Measurements from ENCODE around the gene MESP1.

The MESP1 gene

GRCh38 chr15:89750560-89751542 is at the start of gene MESP1:
MESP1 (minus strand) TSS chr15:89751249; CDS start chr15:89751231, 18 bp downstream.
- no peak for TF ChIP-seq GATA2 (IDR thresholded peaks at IDR 0.05; ENCODE audit: low read depth, low read length)
- TF ChIP-seq GATA3 (IDR thresholded peaks at IDR 0.05; ENCODE audit: low read depth, low read length): no peak

DNA sequence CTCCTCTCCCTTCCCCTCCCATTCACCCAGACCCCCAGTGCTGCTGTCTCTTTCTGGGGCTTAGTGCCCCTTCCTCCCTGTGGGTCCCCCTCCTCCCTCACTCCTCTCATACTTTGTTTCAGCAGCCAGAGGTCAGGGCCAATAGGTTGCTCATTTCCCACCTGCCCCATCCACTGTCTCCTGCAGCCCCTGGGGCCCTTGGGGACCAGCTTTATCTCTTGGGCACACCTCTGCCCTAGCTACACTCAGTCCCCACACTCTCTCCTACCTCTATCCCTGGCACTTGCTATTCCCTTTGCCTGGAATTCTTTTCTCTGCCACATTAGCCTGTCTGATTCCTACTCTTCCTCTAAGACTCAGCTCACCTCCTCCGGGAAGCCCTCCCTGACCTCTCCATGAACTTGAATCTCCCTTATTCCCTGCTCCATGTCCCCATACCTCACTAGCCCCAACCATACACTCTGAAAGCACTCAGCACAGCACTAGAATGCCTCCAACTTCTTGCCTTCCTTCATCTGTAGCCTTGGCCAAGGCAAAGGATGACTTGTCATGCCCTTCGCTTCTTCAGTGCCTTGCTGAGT is 49.0 kb upstream of the MESP1 start:
- TF ChIP-seq GATA3 (IDR thresholded peaks at IDR 0.05; ENCODE audit: low read depth, low read length) (no peak), GATA2 (IDR thresholded peaks at IDR 0.05; ENCODE audit: low read depth, low read length) (no peak)

DNA sequence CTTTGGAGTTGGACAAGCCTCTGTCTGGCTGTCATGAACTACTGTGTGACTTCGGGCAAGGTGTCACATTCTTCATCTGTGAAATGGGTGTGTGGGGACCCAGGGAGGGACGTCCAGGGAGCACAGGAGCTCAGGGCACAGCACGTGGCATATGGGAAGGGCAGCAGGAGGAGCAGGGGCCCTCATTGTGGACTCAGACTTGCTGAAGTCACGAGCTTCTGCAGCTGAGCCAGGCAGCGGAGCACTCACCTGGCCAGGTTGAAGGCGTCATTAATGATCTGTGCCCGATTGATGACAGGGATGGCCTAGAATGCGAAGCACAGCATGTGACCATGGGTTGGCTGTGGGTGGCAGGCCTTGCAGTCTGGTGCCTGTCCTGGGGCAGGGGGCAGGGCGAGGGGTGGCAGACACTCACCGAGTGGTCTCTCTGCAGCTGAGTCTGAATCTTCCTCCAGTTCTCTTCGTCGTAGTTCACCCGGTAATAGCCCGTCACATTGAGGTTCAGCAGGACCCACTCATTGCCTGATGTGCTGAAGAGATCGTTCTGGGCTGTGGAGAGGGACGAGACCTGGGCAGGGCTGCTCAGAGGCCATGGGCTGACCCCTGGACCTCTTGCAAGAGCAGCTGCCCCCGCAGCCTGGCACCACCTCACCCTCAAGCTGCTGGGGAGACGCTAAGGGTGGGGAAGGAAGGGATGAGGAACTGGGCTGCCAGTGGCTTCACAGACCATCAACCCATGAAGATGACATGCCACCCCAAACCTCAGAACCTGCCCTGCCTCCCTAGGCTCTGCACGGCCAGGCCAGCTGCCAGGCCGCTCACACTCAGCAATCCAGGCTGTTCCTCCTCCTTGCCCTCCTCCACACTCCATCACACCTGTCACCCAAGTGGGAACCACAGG is 48.2 kb upstream of the MESP1 start:
- TF ChIP-seq GATA3 (IDR thresholded peaks at IDR 0.05; ENCODE audit: low read depth, low read length) (no peak), GATA2 (IDR thresholded peaks at IDR 0.05; ENCODE audit: low read depth, low read length) (no peak)

GRCh38 chr15:89797678-89798201 is 46.7 kb upstream of the MESP1 start:
- no peak for TF ChIP-seq GATA2 (IDR thresholded peaks at IDR 0.05; ENCODE audit: low read depth, low read length)
- TF ChIP-seq GATA3 (IDR thresholded peaks at IDR 0.05; ENCODE audit: low read depth, low read length): no peak

GRCh38 chr15:89795996-89796395 is 44.9 kb upstream of the MESP1 start:
- TF ChIP-seq GATA3 (IDR thresholded peaks at IDR 0.05; ENCODE audit: low read depth, low read length) (no peak), GATA2 (IDR thresholded peaks at IDR 0.05; ENCODE audit: low read depth, low read length) (no peak)

DNA sequence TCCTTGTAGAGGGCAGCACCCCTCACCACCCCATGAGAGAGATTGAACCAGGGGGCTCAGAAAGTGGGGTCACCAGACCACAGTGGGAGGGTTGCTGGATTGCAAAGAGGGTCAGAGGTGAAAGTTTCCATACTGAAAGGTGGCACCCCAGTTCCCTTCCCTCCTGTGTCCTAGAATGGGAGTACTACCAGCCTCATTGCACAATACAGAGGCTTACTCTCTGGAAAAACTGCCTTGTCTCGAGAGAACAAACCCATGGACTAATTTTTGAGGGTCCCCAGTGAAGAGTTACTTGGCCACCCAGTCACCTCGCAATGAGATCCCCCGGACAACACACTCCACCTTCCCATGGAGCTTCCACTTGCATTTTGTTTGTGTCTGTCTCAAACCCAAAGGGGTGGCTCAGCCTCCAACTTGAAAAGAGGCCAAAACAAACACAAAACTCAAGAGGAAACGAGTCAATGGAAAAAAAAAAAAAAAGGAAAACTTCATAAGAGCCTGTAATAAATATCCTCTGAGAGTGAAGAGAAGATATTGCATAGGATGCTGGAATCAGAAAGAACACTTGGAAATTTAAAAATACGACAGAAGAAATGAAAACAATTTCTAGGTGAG is 43.7 kb upstream of the MESP1 start:
- TF ChIP-seq GATA2 (IDR thresholded peaks at IDR 0.05; ENCODE audit: low read depth, low read length): no peak
- no peak for TF ChIP-seq GATA3 (IDR thresholded peaks at IDR 0.05; ENCODE audit: low read depth, low read length)

DNA sequence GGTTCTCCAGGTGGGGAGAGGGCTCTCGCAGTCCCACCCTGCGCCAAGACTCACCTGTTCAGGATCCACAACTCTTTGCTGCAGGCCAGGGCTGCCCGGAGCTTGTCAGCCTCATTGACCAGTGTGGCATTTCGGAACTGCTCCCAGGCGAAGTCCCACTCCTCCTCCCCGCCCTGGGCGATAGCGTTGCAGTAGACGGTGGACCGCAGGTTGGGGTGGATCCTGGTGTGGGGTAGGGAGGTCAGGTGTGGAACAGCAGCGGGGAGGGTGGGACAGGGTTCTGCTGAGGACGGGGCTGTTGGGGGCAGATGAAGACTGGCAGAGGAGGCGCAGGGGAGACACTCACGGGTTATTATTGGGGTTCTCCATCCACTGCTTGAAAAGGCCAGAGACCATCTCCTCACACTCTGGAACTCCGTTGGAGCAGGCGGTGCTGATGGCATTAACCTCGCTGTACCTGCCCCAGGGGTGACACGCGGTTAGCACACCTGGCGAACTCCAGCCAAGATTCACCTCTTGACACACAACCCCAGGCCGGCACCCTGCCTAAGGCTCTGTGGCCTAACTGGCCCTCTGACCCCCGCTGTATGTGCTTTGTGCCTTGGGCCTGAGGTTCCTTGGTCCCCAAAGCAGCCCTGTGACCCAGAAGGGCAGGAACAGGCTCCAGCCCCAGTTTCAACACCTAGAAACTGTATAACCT is 41.2 kb upstream of the MESP1 start:
- TF ChIP-seq GATA2 (IDR thresholded peaks at IDR 0.05; ENCODE audit: low read depth, low read length) (no peak), GATA3 (IDR thresholded peaks at IDR 0.05; ENCODE audit: low read depth, low read length) (no peak)

GRCh38 chr15:89790661-89791060 is 39.6 kb upstream of the MESP1 start:
- TF ChIP-seq GATA3 (IDR thresholded peaks at IDR 0.05; ENCODE audit: low read depth, low read length) (no peak), GATA2 (IDR thresholded peaks at IDR 0.05; ENCODE audit: low read depth, low read length) (no peak)

DNA sequence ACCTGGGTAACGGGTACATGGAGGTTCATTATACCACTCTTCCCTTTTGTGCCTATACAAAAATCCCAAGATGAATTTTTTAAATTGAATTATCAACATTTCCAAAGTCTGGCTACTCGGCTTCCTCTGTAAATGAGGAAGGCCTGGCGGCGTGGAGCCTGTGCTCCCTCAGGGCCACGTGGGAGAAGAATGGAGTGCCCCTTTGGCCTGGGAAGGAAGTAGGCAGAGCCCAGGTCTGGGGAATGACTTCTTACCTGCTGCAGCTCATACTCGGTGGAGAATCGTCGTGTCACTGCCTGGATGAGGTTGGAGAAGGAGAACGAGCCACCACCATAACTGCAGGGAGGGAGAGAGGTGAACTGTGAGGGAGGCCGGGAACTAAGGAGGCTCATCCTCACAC is 39.2 kb upstream of the MESP1 start:
- no peak for TF ChIP-seq GATA2 (IDR thresholded peaks at IDR 0.05; ENCODE audit: low read depth, low read length)
- no peak for TF ChIP-seq GATA3 (IDR thresholded peaks at IDR 0.05; ENCODE audit: low read depth, low read length)

GRCh38 chr15:89787944-89788343 is 36.9 kb upstream of the MESP1 start:
- TF ChIP-seq GATA2 (IDR thresholded peaks at IDR 0.05; ENCODE audit: low read depth, low read length): no peak
- no peak for TF ChIP-seq GATA3 (IDR thresholded peaks at IDR 0.05; ENCODE audit: low read depth, low read length)

DNA sequence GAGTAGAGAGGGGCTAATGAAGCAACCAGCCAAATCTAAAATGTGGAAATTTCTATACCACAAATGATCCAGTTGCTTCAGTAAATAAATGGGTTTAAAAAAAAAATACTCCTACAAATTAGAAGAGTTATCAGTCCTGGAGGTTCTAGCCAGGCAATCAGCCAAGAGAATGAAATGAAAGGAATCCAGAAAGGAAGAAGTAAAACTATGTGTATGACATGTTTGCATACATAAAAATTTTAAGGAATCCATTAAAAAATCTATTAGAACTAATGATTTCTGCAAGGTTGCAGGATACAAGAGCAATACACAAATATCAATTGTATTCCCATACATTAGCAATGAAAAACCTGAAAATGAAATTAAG is 34.7 kb upstream of the MESP1 start:
- TF ChIP-seq GATA2 (IDR thresholded peaks at IDR 0.05; ENCODE audit: low read depth, low read length) (no peak), GATA3 (IDR thresholded peaks at IDR 0.05; ENCODE audit: low read depth, low read length) (no peak)

- TF ChIP-seq GATA3 (IDR thresholded peaks at IDR 0.05; ENCODE audit: low read depth, low read length): no peak
- no peak for TF ChIP-seq GATA2 (IDR thresholded peaks at IDR 0.05; ENCODE audit: low read depth, low read length)
These were observed 34.2 kb upstream of the MESP1 start for GRCh38 chr15:89785064-89785773.
